GM21390 (cell line): Measurements from ENCODE around the gene KRT83.
"Not testable (repeated sequence)": the region's sequence is repeated elsewhere in the genome, so short reads cannot be mapped to it uniquely, and the experiment has no call there.

ENCODE experiments used
- ATAC-seq: cut with Tn5 transposase; IDR thresholded peaks from one replicate; pipeline ENCODE4 v1.9.1; 2021; ENCODE audit not compliant: unreplicated experiment

Gene KRT83

DNA sequence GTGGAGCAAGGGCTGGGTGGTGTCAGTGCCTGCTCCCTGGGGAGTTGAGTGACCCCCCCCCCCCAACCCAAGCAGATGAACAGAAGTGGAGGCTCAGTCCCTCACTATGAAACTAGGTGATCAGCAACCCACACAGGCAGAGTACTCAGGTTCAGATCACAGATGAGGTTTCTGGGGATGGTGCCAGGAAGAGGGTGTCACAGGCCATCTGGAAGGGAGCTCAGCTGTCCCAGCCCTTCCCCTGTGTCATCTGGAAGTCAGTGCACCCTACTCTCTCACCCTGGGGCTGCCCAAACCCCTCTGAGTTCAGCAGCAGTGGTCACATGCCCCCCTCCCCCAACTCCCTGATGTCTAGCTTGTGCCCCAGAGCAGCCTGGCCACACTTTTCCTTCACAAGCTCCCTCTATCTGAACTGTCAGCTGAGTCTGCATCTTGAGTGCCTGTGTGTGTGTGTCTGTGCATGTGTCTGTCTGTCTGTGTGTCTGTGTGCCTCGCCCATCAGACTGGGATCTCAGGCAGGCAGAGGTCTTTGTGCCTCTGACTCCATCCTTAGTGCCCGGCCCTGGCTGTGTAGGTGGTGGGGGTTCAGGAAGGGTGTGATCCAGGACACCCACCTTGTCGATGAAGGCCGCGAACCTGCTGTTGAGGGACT is 30.6 kb downstream of the KRT83 start:
- ATAC-seq: not testable (repeated sequence)

DNA sequence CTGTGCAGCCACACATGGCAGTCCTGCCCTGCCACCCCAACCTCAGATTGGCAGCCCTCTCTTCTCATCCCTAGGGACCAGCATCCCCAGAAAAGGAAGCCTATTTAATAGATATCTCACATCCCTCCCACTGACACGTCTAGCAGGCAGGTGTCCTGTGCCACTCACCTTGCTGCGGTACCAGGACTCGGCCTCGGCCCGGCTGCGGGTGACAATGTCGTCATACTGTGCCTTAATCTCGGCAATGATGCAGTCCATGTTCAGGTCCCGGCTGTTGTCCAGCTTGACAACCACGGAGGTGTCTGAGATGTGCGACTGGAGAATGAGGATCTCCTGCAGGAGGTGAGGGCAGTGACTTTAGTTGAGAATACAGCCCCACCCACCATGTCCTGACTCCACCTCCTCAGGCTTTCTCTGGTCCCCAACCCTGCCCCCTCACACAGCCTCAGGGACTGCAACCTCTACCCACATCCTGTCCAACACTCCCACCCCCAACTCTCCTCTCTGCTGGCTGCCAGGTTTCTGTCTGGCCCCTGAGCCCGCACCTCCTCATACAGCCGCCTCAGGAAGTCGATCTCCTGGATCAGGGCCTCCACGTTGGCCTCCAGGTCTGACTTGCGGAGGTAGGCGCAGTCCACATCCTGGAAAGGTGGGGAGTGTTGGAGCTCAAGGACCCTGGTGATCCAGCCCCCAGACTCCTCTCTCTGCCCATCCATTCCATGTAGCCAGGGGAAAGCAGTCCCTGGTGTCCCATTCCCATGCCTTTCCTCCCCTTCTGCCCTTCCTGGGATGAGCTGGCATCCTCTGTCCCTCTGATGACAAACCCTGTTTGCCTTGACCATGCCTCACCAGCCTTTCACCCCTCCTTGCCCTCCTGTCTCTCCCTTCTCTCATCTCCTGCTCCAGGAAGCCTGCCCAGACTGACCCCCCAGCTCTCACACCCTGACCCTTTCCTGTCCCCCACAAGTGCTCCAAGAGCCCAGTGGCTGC is 33.1 kb downstream of the KRT83 start:
- peak; percentile 93 for ATAC-seq

DNA sequence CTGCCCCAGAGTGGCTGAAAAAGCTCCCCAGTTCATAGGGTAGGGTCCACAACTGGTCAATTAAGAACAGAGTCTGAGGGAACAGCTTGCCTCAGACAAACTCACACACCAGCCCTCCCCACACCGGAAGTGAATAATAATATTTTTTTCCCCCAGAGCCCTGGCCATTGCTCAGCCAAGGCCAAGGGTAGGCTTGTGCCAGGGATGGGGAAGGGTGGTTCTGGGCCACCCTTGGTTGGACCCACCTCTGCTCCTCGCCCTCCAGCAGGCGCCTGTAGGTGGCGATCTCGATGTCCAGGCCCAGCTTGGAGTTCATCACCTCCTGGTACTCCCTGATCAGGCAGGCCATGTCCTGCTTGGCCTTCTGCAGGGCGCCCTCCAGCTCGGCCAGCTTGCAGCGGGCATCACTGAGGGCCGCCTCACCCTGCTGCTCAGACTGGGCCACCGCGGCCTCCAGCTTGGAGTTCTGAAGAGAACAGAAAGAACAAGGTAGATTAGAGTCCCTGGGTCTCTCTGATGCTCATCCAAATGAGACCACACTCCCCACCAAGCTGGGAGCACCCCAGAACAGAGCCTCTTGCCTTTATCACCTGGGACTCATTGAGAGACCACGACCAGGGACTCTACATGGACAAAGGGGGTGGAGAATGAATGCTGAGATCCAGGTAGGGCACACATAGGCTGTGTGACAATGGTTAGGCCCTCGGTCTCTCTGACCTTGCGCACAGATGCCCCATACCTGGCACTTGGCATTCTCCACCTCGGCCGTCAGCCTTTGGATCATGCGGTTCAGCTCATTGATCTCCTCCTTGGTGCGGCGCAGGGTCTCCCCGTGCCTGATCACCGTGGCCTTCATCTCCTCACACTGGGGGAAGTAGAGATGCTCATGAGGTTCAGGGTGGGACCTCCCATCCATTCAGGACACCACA is 34.1 kb downstream of the KRT83 start:
- ATAC-seq: not testable (repeated sequence)

DNA sequence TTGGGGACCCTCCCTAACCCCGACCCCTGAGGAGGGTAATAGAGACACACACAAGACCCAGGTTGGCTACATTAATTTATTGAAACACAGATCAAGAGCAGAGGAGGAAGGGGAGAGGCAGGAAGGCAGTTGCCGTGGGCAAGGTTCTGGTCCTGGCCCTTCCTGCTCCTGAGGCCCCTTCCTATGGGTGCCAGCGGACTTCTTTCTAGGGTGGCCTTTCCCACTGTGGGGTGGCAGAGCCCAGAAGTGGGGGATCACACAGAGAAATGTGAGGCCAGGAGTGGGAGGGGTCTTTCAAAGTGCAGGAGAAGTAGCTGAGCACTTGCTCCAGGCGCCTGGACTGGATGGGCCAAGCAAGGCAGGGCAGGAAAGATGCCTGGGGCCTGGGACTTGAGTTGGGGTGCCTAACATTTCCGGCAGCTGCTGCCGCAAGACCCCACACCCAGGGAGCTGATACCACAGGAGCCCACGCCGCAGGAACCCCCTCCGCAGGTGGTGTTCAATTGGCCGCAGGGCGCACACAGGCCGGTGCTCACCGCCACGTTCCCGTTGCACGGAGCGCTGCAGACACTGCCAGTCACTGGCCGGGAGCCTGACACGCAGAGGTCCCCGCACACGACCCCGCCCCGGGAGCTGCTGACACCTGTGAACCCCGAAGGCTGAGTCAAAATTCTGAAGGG is 35.2 kb downstream of the KRT83 start:
- ATAC-seq: no peak

DNA sequence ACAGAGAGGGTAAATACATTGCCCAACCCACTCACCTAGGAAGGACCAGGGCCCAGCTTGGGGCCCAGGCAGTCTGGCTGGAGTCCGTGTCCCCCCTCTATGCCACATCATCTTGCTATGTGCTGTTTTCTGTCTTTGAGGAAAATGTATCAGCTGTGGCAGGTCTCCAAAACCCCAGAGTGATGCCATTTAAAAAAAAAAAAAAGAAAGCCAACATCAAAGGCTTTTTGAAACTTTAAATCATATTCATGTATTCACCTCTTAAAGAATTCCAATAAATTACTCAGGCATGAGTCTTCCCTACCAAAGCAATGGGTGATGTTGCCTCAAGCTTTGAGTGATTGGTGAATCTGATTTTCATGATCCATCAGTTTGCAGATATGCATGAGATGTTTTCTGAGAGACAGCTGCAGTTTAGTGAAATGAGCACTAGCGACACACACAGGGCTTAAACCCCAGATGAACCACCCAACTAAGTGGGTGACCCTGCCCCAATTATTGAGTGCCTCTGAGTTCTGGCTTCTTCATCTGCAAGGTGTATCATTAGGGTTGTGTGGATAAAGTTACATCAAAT is 35.9 kb downstream of the KRT83 start:
- no peak for ATAC-seq

DNA sequence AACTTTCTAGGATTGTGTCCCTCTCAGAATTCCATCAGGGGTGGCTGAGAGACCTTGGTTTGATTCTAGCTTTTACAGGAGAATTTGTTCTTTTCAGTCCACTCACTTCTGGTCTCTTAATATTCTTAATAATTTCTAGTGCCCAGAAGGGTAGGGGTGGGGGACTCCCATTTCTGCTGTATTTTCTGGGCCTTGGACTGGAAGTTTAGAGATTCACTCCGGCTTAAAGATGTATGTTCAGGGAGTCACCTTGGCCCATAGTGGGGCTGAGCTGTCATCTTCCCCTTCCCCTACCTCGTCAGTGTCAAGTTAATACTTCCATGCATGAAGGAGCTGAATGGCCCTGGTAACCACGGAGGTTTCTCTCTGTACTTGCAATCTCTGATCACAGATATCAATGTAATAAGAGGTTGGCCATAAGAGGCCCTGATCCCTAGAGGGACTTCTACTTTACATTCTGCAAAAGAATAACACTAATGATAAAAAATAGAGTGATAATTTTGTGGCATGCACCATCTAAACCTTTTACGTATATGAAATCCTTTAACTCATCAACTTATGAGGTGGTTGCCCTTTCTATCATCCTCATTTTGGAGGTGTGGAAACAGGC is 36.5 kb downstream of the KRT83 start:
- ATAC-seq: no peak

DNA sequence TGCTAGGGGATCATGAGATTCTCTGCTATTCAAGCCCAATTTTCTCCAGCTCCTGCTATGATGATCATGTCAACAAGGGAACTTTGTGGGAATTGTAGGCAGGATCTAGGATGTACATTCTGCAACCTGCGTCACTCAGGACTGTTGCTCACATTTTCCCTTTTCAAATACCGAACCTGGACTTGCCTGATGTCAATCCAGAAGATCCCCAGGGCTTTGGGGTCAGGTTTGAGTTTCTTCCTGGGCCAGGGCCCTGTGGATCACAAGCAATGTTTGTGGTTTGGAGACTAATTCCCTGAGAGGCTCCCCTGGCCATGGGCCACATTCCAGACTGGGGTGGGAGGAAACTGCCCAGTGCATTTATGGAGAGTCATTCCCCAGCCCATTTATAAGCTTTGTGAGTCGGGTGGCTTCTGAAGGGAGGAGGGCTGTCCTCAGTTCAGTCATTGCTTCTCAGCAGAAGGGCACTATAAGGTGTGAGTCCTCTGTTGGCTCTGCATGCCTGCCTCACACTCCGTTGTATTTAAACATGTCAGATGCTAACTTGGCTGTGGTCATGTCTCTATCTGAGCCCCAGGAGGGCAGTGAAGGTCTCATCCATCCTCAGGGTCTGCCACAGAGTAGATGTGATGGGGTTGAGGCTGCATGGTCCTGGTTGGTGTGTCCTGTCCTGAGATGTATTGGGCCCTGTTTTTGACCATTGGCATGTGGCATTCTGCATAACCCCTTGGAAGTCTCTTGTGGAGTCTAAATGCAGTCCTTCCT is 40.2 kb downstream of the KRT83 start:
- ATAC-seq: no peak

DNA sequence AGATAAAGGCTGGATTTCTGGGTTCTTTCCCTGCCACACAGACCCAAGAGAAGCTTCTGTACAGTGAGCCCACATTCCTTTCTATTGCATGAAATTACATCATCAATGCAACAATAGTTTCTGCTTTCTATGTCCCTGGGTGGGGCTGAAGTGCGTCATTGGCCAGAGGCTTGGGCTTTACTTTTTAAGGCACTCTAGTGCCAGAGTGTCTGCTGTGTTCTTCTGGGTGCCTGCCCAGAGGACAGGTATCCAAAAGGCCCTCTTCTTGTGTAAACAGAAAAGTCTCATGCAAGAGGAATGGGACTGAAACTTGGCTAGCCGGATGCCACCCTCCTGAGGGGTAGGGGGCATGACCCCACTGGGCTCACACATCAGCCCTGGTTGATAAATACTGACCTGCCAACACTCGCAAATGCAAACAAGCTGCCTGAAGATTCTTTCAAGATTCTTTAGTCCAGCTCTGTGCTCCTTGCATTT is 40.8 kb downstream of the KRT83 start:
- no peak for ATAC-seq

DNA sequence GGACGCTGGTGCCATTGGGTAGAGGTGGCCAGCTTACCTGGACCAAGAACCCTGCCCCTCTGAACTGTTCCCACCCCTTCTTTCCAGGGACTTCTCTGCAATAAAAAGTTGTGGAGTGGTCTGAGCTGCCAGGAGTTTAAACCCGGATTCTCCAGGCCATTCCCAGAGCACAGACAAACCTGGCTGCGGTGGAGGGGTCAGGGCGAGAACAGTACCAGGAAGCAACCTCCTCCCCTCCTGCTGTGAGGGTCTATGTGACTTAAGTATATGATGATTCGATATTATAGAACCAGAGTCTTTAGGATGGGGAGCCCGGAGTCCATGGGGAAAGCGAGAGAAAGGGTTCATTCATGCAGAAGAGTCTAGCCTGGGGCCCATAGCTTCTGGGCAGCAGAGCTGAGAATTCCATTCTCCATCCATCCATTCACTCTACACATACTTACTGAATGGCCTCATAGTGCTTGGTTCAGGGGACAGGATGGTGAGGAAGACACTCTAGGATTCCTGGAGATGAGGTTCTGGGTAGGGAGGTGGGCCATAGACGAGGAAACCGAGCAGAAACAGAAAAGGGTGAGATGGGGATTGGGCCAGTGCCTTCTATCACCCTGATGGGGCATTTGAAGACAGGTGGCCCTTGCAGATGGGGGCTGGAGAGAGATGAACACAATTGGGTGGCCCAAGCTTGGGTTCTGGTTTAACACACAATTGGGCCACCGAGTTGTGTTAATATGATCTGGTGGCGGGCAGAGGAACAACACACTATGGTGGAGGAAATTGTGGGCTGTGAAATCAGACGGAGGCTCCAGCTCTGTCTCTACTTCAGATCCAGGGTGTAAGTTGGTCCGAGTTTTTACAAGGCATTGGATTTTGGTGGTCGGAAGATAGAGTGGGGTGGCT is 41.5 kb downstream of the KRT83 start:
- no peak for ATAC-seq

DNA sequence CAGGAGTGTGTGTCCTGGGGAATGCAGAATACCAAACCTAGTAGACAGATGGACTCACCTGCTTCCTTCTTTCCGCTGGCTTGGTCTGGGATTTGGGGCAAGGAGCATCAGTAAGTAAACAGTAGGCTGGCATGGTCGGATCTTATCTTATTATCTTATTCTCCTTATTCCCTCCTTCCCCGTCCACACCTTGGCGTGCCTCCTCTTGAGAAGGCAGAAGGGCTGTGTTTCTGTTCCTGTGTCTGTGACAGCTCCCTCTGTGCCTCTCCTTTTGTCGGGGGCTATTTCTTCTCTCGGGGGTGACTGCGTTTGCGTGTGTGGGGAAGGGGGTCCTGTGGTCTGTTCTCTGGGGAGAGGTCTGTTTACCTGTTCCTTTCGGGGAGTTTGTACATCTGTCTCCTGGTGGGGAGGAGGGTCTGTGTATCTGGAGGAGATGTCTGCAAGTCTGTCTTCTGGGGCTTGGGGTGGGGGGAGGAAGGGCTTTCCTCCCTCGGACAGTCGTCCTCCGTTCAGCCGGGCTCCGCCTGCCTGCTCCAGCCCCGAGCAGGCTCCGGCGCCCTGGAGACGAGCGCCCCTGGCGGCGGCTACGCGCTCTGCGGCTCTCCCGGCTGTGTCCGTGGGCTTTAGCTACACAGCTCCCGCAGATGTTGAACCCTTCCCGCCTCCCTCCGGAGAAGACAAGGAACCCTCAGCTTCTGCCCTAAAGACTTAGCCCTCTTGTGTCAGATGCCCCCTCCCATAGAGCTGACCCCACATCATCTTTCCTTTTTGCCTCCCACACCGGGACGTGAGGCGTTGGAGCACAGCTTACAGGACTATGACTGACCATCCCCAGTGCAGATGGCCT is 42.4 kb downstream of the KRT83 start:
- ATAC-seq: peak; percentile 74

DNA sequence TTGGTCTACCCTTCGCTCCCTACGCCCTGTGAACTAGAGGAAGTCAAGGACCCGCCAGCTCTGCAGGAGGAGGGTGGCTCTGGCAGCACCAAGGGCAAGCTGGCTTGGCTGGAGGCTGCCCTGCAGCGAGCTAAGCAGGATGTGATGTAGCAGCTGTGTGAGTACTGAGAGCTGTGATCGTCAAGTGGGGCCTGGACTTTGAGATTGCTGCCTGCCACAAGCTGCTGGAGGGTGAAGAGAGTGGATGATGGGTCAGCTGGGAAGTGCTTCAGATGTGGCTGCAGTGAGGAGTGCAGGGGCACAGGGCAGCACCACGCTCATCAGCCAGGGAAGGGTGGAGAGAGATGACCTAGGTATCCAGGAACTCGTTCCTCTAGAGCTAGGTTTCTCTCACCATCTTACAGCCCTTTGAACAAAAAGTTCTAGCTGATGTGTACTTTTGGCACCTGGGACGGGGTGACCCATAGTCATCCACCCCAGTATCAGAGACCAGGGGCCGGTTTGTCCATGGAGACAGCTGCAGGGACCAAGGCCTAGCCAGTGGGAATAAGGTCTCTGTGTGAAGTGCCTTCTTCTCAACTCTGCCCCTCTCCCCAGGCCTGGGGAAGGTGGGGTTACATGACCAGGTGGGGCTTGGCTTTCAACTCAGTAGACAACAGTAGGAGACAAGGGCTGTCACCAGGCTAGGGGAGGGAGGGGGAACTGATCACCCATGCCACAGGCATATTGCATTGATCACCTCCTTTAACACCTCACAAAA is 43.5 kb downstream of the KRT83 start:
- no peak for ATAC-seq

DNA sequence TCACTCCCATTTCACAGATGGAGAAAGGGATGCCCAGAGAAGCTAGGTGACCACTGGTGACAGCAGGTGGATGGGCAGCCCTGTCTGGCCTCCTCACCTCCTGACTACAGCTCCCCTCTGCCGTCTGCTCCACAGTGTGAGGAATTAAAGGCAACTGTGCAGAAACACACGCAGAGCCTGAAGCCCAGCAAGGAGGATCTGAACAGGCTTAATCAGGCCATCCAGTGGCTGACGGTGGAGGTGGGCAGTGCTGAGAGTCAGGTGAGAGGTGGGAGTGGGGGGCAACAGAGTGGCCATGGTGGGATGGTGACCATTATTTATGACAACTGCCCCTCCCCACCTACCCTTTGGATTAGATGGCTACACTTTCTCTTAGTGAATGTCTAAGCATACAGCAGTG is 45.5 kb downstream of the KRT83 start:
- ATAC-seq: no peak

DNA sequence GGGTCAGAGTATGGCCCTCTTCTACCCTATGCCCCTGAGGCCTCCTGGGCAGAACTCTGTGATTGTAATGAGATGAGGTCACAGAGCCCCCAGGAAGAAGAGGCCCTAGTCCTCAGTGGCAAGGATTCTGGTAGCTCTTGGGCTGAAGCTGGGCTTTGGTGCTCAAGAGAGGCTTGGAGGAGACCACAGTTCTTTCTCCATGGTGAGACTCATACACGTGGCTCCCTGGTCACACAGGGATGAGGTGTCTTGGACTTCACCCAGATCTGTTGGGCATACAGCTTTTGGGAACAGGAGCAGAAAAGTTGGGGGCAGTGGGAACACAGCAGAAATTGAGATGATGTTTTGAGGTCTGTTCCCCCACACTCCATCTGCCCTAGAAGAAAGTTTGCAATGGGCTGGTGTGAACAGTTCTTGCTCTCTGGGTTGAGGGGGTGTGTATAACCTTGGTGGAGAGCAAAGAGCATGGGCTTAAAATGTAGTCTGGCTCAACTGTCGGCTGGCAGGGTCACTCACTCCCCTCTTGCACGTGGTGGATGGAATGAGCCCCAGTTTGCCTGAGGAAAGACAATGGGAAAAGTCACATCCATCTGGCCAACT is 46.6 kb downstream of the KRT83 start, which contains the start of gene KRT86:
KRT86 (plus strand) TSS at position 125 of the 600 bp plus-strand sequence. CDS start 27,272 bp downstream, outside the sequence.
- ATAC-seq: no peak

DNA sequence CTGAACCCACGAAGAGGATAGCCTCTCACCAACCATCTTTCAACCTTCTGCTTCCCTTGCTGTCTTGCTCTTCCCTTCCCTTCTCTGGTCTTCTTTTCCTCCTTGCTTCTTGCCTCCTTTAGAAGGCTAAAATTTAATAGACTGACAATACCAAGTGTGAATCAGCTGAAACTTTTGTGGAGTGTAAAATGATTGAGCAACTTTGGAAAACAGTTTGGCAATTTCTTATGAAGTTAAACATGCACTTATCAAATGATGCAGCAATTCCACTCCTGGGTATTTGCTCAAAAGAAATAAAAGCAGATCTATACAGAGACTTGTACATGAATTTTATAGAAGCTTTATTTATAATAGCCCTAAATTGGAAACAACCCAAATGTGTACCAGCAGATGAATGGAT is 50.0 kb downstream of the KRT83 start:
- no peak for ATAC-seq

DNA sequence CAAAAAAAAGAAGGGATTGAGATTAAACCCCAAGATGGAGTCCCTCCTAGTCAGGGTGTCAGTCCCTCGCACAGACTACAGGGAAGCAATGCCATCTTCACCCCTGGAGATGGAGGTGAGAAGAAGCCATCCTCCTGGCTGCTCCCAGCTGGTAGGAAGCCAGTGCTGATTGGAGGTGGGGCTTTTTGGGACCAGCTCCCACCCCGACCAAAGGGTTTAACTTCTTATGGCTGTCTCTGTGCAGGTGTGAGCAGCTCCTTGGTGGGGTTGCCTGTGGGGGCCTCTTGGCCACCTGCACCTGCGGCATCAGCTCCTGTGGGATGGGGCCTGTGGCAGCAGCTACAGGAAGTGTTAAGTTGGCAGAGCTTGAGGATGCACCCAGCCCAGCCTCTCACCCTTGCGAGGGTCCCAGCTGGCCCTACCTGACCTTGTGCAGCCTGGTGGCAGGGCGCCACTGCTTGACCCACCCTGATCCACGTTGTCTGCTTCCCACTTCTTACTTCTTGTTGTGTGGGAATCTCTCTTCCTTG is 50.6 kb downstream of the KRT83 start:
- no peak for ATAC-seq
